Measurements from ENCODE around the gene WNT9A.

WNT9A gene

DNA sequence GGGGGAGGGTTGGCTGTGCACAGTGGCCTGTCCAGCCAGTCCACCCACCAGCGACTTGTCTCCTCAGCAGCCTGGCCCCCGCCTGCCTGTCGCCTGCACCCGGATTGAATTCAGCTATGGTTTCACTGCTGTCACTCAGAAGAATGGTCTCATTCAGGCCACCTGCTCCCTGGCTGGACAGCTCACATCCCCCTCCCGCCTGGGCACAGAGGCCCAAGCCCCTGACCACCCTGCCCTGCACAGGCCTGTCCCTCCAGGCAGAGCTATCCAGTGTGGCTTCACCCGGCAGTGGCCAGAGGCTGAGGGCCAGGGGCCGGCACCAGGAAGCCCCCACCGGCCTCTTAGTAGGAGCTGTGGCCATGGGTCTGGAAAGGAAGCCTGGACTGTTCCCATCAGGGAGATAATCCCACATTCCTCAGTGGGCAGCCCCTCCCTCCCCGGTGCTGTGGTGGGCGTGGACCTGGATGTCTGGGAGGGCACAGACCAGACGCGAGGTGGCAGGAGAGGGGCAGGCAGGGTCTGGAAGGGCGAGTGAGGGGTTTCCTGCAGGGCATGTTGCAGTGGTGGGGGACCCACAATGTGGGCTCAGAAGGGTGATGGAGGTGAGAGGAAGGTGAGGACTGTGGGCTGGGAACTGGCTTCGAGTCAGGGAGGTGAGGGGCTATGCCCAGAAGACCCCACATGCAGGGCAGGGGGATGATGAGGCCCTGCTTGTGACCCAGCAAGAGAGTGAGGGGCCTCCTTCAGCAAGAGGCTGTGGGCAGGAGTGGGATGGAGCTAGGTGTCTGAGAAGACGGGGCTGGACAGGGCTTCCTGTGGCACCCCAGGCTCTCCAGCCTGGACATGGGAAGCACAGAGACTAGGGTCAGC, 30.4 kb downstream of the WNT9A start:
- no peaks in the 10 kb centered on the region for H3K9me3 ChIP-seq (ENCODE audit: low read depth, low read length)
- no peak overlapping the region for H3K27ac ChIP-seq
- no peaks in the 10 kb centered on the region for H3K36me3 ChIP-seq (ENCODE audit: insufficient read depth, low read length)
- H3K9ac ChIP-seq (ENCODE audit: insufficient read length) = no peak overlapping the region
- TF ChIP-seq EZH2 (IDR thresholded peaks at IDR 0.05) = no peak
- no peak for TF ChIP-seq POLR2AphosphoS5 (IDR thresholded peaks at IDR 0.05; ENCODE audit: borderline replicate concordance, low read depth, low read length)
- no peak for TF ChIP-seq FOXP2 (optimal IDR thresholded peaks at IDR 0.05; ENCODE audit: control extremely low read depth, extremely low read length, insufficient read depth)
- DNase-seq (ENCODE audit: low read depth, low spot score) = no peak
- H3K4me3 ChIP-seq = no peak overlapping the region

DNA sequence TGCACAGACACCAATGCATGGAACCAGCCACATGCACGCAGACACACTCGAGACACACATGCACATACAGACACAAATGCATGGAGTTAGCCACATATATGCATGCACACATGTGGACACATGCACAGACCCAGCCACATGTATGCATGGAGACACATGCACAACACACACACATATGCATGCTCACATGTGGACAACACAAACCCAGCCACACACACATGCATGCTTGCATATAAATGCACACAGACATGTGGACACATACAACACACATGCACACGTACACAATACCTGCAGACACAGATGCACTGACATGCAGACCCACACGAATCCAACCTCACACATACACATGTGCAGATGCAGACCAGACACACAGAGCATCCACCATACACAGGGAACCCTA, 31.1 kb downstream of the WNT9A start:
- H3K9me3 ChIP-seq (ENCODE audit: low read depth, low read length) = no peaks in the 10 kb centered on the region
- TF ChIP-seq EZH2 (IDR thresholded peaks at IDR 0.05) = no peak
- no peak for TF ChIP-seq POLR2AphosphoS5 (IDR thresholded peaks at IDR 0.05; ENCODE audit: borderline replicate concordance, low read depth, low read length)
- TF ChIP-seq FOXP2 (optimal IDR thresholded peaks at IDR 0.05; ENCODE audit: control extremely low read depth, extremely low read length, insufficient read depth) = no peak
- H3K36me3 ChIP-seq (ENCODE audit: insufficient read depth, low read length) = no peaks in the 10 kb centered on the region
- H3K9ac ChIP-seq (ENCODE audit: insufficient read length) = no peak overlapping the region
- H3K4me3 ChIP-seq = no peak overlapping the region
- no peak for DNase-seq (ENCODE audit: low read depth, low spot score)
- H3K27ac ChIP-seq = no peak overlapping the region

DNA sequence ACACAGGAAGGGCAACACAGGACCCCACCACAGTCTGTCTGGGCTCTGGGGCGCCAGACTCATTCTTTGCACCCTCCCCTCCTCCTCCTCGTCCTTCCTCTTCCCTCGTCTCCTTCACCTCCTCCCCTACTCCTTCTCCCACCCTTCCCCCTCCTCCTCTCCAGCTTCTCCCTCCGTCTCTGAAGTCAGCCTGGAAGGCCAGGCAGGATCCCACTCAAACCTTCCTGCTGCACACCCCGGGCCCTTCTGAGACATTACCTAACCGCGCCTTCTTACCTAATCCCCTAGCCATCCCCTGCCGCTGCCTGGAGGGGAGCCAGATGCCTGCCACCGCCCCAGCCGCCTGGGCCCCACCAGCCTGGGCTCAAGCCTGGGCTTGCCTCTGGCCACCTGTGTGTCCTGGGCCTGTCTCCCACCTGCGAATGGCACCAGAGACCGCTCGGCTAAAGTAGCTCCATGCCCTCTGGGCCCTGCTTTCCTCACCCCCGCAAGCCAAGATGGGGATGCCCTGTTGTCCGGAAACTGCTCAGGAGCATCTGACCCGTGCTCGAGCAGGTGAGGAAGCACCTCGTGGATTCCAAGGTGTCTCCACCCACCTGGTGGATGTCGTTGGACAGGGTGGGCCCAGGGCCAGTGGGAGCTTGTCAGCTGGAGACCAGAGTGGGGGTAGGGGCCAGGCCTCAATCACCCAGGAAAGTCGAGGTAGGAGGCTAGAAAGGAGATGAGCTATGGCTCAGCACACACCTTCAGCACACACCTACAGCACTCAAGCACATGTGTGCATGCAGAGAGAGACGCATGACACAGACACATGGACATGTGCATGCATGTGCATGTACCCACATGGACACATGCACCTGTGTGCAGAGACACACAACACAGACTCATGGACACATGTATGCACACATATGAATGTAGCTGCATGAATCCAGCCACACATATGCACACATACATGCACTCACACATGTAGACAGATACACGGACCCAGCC, 31.9 kb downstream of the WNT9A start:
- no peak overlapping the region for H3K4me3 ChIP-seq
- H3K9ac ChIP-seq (ENCODE audit: insufficient read length) = no peak overlapping the region
- no peaks in the 10 kb centered on the region for H3K9me3 ChIP-seq (ENCODE audit: low read depth, low read length)
- H3K27ac ChIP-seq = no peak overlapping the region
- H3K36me3 ChIP-seq (ENCODE audit: insufficient read depth, low read length) = no peaks in the 10 kb centered on the region
- no peak for DNase-seq (ENCODE audit: low read depth, low spot score)
- no peak for TF ChIP-seq EZH2 (IDR thresholded peaks at IDR 0.05)
- TF ChIP-seq POLR2AphosphoS5 (IDR thresholded peaks at IDR 0.05; ENCODE audit: borderline replicate concordance, low read depth, low read length) = no peak
- TF ChIP-seq FOXP2 (optimal IDR thresholded peaks at IDR 0.05; ENCODE audit: control extremely low read depth, extremely low read length, insufficient read depth) = no peak

DNA sequence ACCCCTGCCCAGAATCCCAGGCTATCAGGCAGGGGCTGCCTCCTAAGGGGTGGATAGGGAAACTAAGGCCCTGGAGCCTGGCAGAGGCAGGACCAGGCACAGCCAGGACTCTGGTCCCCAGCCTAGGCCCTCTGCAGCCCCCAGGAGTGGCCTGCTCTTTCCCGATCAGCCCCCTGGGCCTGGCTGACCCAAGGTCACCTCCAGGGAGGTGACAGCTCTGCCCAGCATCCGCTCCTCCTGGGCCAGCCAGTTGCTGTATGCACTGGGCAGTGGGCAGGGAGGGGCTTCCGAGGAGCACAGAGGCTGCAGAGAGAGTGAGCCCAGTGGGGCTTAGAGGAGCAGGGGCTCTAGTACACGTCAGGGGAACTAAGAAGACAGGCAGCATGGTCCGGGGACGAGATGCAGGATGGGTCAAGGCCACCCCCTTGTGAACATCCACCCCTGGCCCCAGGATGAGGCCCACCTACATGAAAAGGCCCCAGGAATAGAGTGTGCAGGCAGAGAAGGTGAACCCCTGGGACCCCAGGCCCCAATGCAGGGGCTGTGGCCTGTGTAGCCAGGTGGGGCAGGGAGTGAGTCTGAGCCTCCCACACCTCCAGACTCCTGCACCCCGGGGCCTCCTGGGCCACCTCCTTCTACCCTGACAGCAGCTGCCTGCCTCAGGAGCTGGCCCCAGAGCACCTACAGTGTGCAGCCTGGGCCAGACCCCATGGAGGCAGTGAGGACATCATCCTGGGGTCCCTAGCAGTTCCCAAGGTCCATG, 32.8 kb downstream of the WNT9A start:
- H3K9ac ChIP-seq (ENCODE audit: insufficient read length) = no peak overlapping the region
- H3K27ac ChIP-seq = no peak overlapping the region
- DNase-seq (ENCODE audit: low read depth, low spot score) = no peak

DNA sequence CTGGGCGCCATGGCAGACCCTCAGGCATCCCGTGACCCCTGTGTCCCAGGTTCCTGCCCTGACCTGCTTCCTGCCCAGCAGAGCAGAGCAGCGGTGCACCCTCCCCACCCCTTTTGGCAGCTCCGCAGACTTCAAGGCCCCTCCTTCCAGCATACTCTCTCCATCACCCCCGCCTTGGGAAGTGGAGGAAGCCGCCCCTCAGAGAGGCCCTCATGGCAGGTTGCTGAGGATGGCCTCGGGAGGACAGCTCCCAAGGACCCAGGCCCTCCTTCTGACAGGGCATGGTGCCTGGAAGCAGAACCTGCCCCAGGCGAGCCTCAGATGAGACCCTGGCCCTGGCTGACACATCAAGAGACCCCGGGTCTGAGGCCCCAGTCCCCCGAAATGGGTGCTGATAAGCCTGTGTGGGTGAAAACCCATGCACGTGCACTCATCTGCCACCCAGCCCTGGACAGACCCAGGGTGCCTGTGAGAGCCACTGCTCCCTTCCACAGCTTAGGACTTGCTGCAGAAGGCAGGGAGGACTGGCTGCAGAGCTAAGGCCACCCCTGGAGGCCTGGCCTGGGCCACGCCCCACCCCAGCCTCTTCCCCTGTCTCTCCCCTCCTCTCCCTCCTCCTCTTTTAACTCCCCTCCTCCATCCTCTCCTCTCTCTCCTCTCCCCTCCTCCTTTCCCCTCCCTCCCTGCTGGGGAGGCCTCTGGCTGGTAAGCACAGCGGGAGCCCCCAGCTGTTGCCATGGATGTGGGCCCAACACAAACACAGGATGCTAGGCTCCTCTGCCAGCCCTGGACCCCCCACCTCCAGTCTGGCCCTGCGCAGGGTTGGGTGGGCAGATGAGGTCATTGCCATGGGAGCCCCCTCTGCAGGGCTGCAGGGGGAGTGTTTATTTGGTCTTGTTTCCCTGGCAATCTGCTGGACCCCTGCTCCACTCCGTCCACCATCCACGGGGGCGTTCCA, 33.7 kb downstream of the WNT9A start:
- H3K4me3 ChIP-seq = no peak overlapping the region
- no peak for DNase-seq (ENCODE audit: low read depth, low spot score)
- no peak overlapping the region for H3K27ac ChIP-seq
- no peak for TF ChIP-seq EZH2 (IDR thresholded peaks at IDR 0.05)
- TF ChIP-seq FOXP2 (optimal IDR thresholded peaks at IDR 0.05; ENCODE audit: control extremely low read depth, extremely low read length, insufficient read depth) = no peak
- TF ChIP-seq POLR2AphosphoS5 (IDR thresholded peaks at IDR 0.05; ENCODE audit: borderline replicate concordance, low read depth, low read length) = no peak
- H3K36me3 ChIP-seq (ENCODE audit: insufficient read depth, low read length) = no peaks in the 10 kb centered on the region
- H3K9ac ChIP-seq (ENCODE audit: insufficient read length) = no peak overlapping the region
- H3K9me3 ChIP-seq (ENCODE audit: low read depth, low read length) = no peaks in the 10 kb centered on the region

More for the DNA sequence above, 32.8 kb downstream of the WNT9A start:
- no peak for TF ChIP-seq FOXP2 (optimal IDR thresholded peaks at IDR 0.05; ENCODE audit: control extremely low read depth, extremely low read length, insufficient read depth)
- TF ChIP-seq POLR2AphosphoS5 (IDR thresholded peaks at IDR 0.05; ENCODE audit: borderline replicate concordance, low read depth, low read length) = no peak
- TF ChIP-seq EZH2 (IDR thresholded peaks at IDR 0.05) = no peak
- Histone ChIP-seq H3K4me3 (no peak overlapping the region), H3K9me3 (ENCODE audit: low read depth, low read length) (no peaks in the 10 kb centered on the region), H3K36me3 (ENCODE audit: insufficient read depth, low read length) (no peaks in the 10 kb centered on the region)

DNA sequence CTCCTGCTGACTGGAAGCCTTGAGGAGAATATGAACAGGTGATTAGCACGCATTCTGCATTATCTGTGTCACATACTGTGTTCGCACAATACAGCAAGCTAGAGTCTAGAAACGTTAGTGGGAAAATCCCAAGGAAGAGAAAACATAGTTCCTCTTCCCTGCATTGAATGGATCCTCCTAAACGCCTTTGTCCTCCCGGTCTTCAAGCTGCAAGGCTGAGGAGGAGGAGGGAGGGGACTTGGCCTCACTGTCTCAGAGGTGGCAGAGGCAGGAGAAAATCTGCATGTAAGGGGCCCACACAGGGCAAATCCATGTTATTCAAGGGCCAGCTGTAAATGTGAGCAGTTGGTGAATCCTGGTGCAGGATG, 34.4 kb downstream of the WNT9A start:
- Histone ChIP-seq H3K36me3 (ENCODE audit: insufficient read depth, low read length) (no peaks in the 10 kb centered on the region), H3K4me3 (no peak overlapping the region), H3K9ac (ENCODE audit: insufficient read length) (no peak overlapping the region), H3K27ac (no peak overlapping the region), H3K9me3 (ENCODE audit: low read depth, low read length) (no peaks in the 10 kb centered on the region)
- TF ChIP-seq POLR2AphosphoS5 (IDR thresholded peaks at IDR 0.05; ENCODE audit: borderline replicate concordance, low read depth, low read length) (no peak), EZH2 (IDR thresholded peaks at IDR 0.05) (no peak)
- no peak for DNase-seq (ENCODE audit: low read depth, low spot score)

DNA sequence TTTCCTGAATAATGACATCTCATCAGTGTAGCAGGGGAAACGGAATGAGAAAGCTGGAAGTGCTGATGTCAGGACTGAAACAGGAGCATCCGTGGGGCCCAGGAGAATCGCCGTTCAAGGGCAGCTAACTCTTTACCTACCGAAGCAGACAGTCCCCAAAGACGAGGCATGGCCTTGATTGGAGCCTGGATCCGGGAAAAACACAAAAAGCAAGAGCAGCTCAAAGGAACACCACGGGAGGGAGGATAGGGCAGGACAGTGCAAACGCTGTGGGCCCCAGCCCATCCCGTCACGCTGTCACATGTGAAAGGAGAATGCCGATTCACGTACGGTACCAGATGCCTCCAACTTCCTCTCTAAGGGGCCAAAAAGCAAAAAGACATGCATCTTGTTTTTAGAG, 34.9 kb downstream of the WNT9A start:
- no peak for TF ChIP-seq FOXP2 (optimal IDR thresholded peaks at IDR 0.05; ENCODE audit: control extremely low read depth, extremely low read length, insufficient read depth)
- no peak for TF ChIP-seq EZH2 (IDR thresholded peaks at IDR 0.05)
- TF ChIP-seq POLR2AphosphoS5 (IDR thresholded peaks at IDR 0.05; ENCODE audit: borderline replicate concordance, low read depth, low read length) = no peak
- Histone ChIP-seq H3K27ac (no peak overlapping the region), H3K4me3 (no peak overlapping the region), H3K9ac (ENCODE audit: insufficient read length) (no peak overlapping the region), H3K9me3 (ENCODE audit: low read depth, low read length) (no peaks in the 10 kb centered on the region), H3K36me3 (ENCODE audit: insufficient read depth, low read length) (no peaks in the 10 kb centered on the region)
- no peak for DNase-seq (ENCODE audit: low read depth, low spot score)
